Neural cell (in vitro differentiated cells): ENCODE results near the gene UBA1. TPM values are rescaled to one million over a fixed set of nuclear protein-coding genes. Genes with fewer than 3 reads are reported as not detected.

ENCODE experiments used
- H2AFZ ChIP-seq: fragments of 200-600, 300-800 bp; sonication (generic), shearing (Covaris generic); 2 replicates; pipeline ENCODE4 v1.6.0; 2014; ENCODE audit warnings: low read depth, mild to moderate bottlenecking, antibody characterized with exemption, low read length, moderate library complexity
- H3F3A ChIP-seq: fragments of 200-600 bp; shearing (Covaris generic); 2 replicates; pipeline ENCODE4 v1.6.1; 2016; ENCODE audit warnings: mild to moderate bottlenecking, moderate library complexity, mixed read lengths, antibody characterized with exemption, low read length; ENCODE audit not compliant: insufficient read depth, poor library complexity, severe bottlenecking
- H3K27ac ChIP-seq: fragments of 200-600, 300-800 bp; sonication (generic), shearing (Covaris generic); 2 replicates; pipeline ENCODE4 v1.5.1; 2014; ENCODE audit warnings: mild to moderate bottlenecking, low read length, moderate library complexity
- H3K27me3 ChIP-seq: fragments of 300-800, 200-600 bp; sonication (generic), shearing (Covaris generic); 2 replicates; pipeline ENCODE4 v1.6.0; 2014; ENCODE audit warnings: mild to moderate bottlenecking, low read depth, low read length, moderate library complexity; ENCODE audit not compliant: insufficient read depth
- H3K36me3 ChIP-seq: fragments of 300-800, 200-600 bp; sonication (generic), shearing (Covaris generic); 2 replicates; pipeline ENCODE4 v1.5.1; 2014; ENCODE audit warnings: mild to moderate bottlenecking, antibody characterized with exemption, low read length, moderate library complexity; ENCODE audit not compliant: insufficient read depth
- H3K4me2 ChIP-seq: fragments of 300-800, 200-600 bp; sonication (generic), shearing (Covaris generic); 2 replicates; pipeline ENCODE4 v1.6.0; 2014; ENCODE audit warnings: mild to moderate bottlenecking, low read length
- H3K4me3 ChIP-seq: fragments of 300-800, 200-600 bp; sonication (generic), shearing (Covaris generic); 2 replicates; pipeline ENCODE4 v1.5.1; 2014; ENCODE audit warnings: mild to moderate bottlenecking, low read length, moderate library complexity
- H3K79me2 ChIP-seq: fragments of 200-600 bp; shearing (Covaris generic); replicated peaks from 2 replicates; pipeline ENCODE4 v1.6.0; 2014; ENCODE audit warnings: mild to moderate bottlenecking, low read length, moderate library complexity; ENCODE audit not compliant: insufficient read depth
- H3K9ac ChIP-seq: fragments of 300-800, 200-600 bp; sonication (generic), shearing (Covaris generic); 2 replicates; pipeline ENCODE4 v1.6.1; 2016; ENCODE audit warnings: mild to moderate bottlenecking, low read length, mixed read lengths
- H3K9me2 ChIP-seq: fragments of 200-600 bp; shearing (Covaris generic); 2 replicates; pipeline ENCODE4 v1.6.1; 2016; ENCODE audit warnings: mild to moderate bottlenecking, low read length, mixed read lengths; ENCODE audit not compliant: insufficient read depth
- H3K9me3 ChIP-seq: fragments of 200-600, 300-800 bp; sonication (generic), shearing (Covaris generic); 2 replicates; pipeline ENCODE4 v1.6.1; 2016; ENCODE audit warnings: mild to moderate bottlenecking, mixed run types, low read length, moderate library complexity, mixed read lengths
- H4K20me1 ChIP-seq: fragments of 200-600 bp; shearing (Covaris generic); 2 replicates; pipeline ENCODE4 v1.6.1; 2016; ENCODE audit warnings: mild to moderate bottlenecking, mixed run types; ENCODE audit not compliant: insufficient read depth
- CTCF ChIP-seq: fragments of 450-650 bp; IDR thresholded peaks from 2 replicates; pipeline ENCODE4 v1.5.1; 2014; ENCODE audit warnings: antibody characterized with exemption, mild to moderate bottlenecking, moderate library complexity; ENCODE audit not compliant: poor library complexity, severe bottlenecking
- EP300 ChIP-seq: fragments of 450-650 bp; conservative IDR thresholded peaks from 2 replicates; pipeline ENCODE4 v1.6.1; 2014; ENCODE audit warnings: antibody characterized with exemption, mild to moderate bottlenecking, moderate library complexity; ENCODE audit not compliant: poor library complexity, severe bottlenecking
- EZH2 ChIP-seq: fragments of 200-600, 300-800 bp; shearing (Covaris generic), sonication (generic); IDR thresholded peaks from 2 replicates; pipeline ENCODE4 v1.6.1; 2014; ENCODE audit warnings: antibody characterized with exemption, low read length, borderline replicate concordance, mild to moderate bottlenecking; ENCODE audit not compliant: insufficient read depth, poor library complexity, severe bottlenecking
- MXI1 ChIP-seq: fragments of 450-650 bp; conservative IDR thresholded peaks from 2 replicates; pipeline ENCODE4 v1.6.1; 2014; ENCODE audit warnings: antibody characterized with exemption, mild to moderate bottlenecking; ENCODE audit not compliant: poor library complexity, severe bottlenecking
- POLR2AphosphoS5 ChIP-seq: IDR thresholded peaks from 2 replicates; pipeline ENCODE4 v1.6.1; 2012
- RAD21 ChIP-seq: fragments of 450-650 bp; conservative IDR thresholded peaks from 2 replicates; pipeline ENCODE4 v1.6.1; 2014; ENCODE audit warnings: antibody characterized with exemption, mild to moderate bottlenecking, moderate library complexity
- REST ChIP-seq: IDR thresholded peaks from 2 replicates; pipeline ENCODE4 v1.6.1; 2012; ENCODE audit warnings: borderline replicate concordance
- SMC3 ChIP-seq: fragments of 450-650 bp; conservative IDR thresholded peaks from 2 replicates; pipeline ENCODE4 v1.6.1; 2014; ENCODE audit warnings: antibody characterized with exemption, mild to moderate bottlenecking, moderate library complexity; ENCODE audit not compliant: poor library complexity
- TAF1 ChIP-seq: IDR thresholded peaks from 2 replicates; pipeline ENCODE4 v1.6.1; 2012; ENCODE audit warnings: low read depth
- polyA plus RNA-seq: library from polyadenylated mRNA; depleted of rRNA; stranded (reverse); fragments of >200 nt; gene quantifications from 2 replicates; pipeline ENCODE4 v1.2.3, GENCODE V29; 2014

Gene UBA1
- polyA plus RNA-seq, 1 donor from 2014 or later: 132 TPM

- H3K27ac ChIP-seq: no peak overlapping the region
- H3K4me3 ChIP-seq: no peak overlapping the region
- H3K9me3 ChIP-seq: no peaks in the 10 kb centered on the region
- H3F3A ChIP-seq: no peaks in the 10 kb centered on the region
- H3K9me2 ChIP-seq: no peaks in the 10 kb centered on the region
- H3K36me3 ChIP-seq: no peaks in the 10 kb centered on the region
- H3K9ac ChIP-seq: no peak overlapping the region
- H3K4me2 ChIP-seq: no peak overlapping the region
- TF ChIP-seq POLR2AphosphoS5: no peak
- TF ChIP-seq EP300: no peak
- TF ChIP-seq TAF1: no peak
- no peak for TF ChIP-seq RAD21
- no peak for TF ChIP-seq SMC3
- TF ChIP-seq REST: no peak
- no peak for TF ChIP-seq CTCF
- no peak for TF ChIP-seq EZH2
- no peak for TF ChIP-seq MXI1
- H4K20me1 ChIP-seq: no peaks in the 10 kb centered on the region
- no peaks in the 10 kb centered on the region for H3K79me2 ChIP-seq
- no peaks in the 10 kb centered on the region for H3K27me3 ChIP-seq
- no peak overlapping the region for H2AFZ ChIP-seq
Measured at GRCh38 chrX:47174846-47175587, 18.6 kb upstream of the UBA1 start.

GRCh38 chrX:47175588-47175980 lies 18.0 kb upstream of the UBA1 start:
- no peaks in the 10 kb centered on the region for H4K20me1 ChIP-seq
- H3K9me2 ChIP-seq: no peaks in the 10 kb centered on the region
- no peaks in the 10 kb centered on the region for H3K9me3 ChIP-seq
- H3K27me3 ChIP-seq: no peaks in the 10 kb centered on the region
- no peak overlapping the region for H3K4me2 ChIP-seq
- H3K79me2 ChIP-seq: no peaks in the 10 kb centered on the region
- no peak overlapping the region for H3K27ac ChIP-seq
- no peak overlapping the region for H3K9ac ChIP-seq
- TF ChIP-seq MXI1 (no peak), REST (no peak), CTCF (no peak), POLR2AphosphoS5 (no peak), EZH2 (no peak), TAF1 (no peak), EP300 (no peak), SMC3 (no peak), RAD21 (no peak)
- no peak overlapping the region for H2AFZ ChIP-seq
- no peaks in the 10 kb centered on the region for H3F3A ChIP-seq
- H3K36me3 ChIP-seq: no peaks in the 10 kb centered on the region
- no peak overlapping the region for H3K4me3 ChIP-seq
